Activated effector memory CD4-positive, alpha-beta T cell treated with anti-CD3 and anti-CD28 coated beads, Interleukin-2, amount 50 U/mL, for 16 hours (primary cell): Measurements from ENCODE around the gene HOXA3.

Source experiments
- DNase-seq: peaks from one replicate; pipeline ENCODE4 v3.0.0-alpha.2; 2020

HOXA3 gene

DNA sequence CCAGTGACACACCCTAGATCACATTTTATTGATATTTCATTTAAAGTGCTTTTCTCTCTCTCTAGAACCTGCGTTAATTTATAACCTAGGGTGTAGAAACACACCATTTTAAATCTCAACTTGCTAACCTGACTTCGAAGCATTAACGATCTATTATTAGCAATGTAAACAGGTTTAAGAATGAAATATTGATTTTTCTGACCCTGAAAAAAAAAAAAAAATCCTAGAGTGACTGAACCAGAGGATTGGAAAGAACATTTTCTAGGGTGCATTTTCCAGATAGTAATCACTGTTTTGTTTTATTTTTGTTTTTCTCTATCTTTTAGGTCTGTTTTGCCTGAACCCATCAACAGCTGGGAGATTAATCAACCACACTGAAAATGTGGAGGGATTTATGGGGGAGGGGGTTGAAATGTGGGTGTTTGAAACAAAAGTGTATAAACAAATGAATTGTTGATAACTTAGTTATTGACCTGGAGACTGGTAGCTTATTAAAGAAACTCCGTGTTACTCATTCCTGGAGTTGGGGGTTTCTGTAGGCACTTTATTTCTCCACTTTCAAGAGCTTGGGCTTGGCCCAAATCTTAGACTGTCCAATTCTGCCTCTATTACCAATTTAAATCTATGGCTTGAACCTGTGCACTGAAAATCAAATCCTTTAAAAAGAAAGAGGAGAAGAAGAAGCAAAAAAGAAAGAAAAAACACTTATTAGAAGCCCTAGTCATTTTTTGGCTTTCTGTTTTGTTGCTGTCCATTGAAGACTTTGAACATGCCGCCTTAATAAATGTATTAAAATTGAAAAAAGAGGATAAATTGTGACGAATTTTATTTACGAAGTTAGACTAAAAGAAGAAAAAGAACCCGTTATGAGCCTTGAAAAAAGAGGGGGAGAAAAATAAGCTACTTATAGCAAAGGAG, 52.7 kb downstream of the HOXA3 start:
- DNase-seq = no peak

DNA sequence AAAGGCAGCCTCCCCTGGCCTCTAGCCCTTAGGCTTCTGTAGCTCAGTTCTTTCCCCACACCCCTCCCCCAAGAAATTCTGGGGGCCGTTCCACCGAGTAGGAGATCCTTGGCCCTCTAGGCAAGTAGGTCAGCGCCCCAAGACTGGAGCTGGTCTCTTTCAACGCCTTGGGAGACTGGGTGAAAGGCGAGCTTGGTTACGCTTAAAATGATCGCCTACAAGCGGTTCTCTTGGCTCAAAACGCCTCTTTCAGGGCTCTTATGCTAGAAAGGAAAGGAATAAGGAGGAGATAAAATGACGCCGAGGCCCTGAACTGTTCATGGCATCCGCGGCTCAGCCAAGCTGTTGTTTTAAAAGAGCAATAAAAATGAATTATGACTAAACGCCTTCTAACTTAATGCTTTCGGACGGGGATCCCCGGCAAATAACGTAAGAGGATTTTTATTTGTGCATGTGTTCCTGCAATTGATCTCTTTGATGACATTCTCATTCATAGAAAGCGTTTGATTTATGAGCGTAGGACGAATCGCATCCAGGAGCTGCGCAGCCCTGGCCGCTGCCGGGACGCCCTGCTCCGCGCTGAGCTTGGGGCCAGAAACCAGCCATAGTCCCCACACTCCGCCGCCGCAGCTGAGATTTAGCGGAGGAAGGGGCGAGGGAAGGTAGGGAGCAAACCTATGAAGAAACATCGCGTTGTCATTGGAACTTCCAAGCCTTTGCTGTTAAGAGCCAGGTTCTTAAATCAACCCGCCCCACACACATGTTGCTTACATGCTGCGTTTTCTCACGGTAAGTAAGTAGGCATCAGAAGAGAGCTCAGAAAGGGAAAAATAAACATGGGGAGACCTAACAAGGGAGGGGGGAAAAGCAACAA, 53.6 kb downstream of the HOXA3 start:
- no peak for DNase-seq

DNA sequence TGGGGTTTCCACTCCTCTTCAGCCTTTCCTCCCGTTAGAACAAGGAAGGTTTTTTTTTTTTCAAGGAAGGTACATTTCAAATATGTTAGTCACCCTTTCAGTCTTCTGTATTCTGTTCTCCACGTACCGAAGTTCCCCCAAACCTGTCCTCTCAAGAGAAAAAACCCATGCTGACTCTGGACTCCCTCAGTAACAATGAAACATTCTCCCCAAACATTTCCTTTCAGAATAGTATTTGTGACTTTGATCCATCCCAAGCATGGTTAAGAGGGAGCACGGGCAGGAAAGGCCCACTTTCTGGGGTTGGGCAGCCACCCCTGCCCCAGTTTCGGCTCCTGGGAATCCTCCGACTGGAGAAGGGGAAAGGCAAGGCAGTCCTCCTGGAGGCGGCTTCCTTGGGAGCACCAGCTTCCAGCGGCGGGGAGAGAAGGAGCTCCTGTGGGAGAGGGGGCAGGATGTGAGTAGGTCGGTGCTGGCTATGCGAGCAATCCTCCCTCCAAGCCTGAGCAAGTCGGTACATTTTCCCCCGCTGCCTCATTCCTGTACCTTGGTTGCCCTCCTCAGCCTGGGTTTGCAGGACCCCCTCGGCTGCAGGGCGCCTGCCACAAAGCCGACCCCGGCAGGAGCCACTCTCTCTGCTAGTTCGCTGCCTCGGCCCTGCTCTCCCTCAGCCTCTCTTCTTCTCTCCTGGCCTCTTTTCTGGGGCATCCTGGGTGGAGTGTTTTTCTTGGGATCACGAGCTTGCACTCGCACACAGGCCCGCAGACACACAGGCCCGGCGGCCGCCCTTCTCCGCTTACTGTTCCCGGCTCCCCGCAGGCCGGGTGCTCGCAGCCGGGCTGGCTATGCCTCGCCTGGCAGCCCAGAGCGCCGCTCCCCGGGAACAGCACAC, 54.5 kb downstream of the HOXA3 start:
- DNase-seq = no peak

DNA sequence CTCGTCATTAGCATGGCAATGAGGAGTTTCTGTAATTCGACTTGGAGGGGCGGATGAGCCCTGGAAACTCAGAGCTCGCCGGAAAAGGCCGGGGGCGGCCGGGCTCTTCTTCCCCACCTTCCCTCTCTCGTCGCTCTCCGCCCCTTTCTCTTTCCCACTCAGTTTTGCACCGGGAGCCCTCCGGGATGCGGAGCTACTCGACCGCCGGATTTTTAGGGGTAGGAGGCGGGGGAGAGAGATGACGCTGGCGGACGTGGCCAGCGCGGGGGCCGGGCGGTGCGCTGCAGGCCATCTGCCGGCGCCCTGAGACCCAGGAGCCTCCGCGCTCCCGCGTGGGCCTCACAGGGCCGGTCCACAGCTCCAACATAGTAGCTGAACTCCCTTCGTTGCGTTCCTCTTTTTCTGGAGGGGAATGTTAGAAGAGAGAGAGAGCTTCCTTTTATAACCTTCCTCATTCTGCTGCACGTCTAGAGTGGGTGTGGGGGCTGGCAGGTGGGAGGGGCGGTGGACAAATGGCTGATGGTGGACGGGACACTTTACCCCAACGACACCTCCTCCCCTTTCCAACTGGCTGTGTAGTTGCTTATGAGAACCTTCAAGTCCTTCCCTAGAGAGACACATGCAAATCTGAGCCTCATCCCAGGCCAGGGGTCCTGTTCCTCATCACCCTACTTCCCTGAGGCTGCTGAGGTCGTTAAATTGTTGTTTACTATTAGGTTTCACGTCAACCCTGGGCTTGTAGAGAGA, 55.4 kb downstream of the HOXA3 start:
- no peak for DNase-seq

DNA sequence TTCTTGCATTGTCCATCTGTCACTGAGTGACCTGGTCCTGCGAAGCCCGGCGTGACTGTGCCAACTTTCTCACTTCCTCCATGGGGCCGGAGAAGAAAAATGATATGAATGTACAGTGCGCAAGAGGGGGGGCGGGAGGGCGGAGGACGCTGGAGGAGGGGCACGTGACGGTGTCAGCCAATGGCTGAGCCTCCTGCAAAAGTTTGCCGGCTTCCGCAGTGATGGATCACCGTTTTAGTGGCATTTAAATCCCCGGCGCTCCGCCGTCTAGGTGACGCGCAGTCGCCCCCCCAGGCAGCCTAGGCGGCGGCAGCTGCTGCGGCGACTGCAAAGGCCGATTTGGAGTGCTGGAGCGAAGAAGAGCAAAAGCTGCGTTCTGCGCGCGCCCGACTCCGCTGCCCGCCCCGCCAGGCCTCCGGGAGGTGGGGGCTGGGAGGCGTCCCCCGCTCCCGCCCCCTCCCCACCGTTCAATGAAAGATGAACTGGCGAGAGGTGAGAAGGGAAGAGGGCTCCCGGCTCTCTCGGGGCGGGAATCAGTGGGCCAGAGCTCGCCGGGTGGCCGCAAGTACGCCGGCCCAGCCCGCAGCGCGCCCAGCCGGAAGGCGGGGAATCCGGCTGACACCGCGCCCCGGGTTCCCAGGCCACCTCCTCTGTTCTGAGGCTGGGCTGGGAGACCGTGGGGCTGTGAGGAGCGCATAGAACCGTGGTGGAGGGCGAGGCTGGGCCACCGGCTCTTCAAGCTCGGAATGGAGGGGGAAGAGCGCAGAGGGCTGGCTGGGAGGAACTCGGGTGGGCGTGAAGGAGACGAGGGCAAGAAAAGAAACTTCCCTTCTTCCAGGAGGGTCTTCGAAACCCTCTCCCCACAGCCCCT, 56.3 kb downstream of the HOXA3 start, which contains the start of gene HOXA1:
TSS of gene HOXA1 (minus strand) at position 104 of the 871 bp plus-strand sequence. CDS start at position 16, 88 bp downstream.
- DNase-seq = peak; percentile 90

DNA sequence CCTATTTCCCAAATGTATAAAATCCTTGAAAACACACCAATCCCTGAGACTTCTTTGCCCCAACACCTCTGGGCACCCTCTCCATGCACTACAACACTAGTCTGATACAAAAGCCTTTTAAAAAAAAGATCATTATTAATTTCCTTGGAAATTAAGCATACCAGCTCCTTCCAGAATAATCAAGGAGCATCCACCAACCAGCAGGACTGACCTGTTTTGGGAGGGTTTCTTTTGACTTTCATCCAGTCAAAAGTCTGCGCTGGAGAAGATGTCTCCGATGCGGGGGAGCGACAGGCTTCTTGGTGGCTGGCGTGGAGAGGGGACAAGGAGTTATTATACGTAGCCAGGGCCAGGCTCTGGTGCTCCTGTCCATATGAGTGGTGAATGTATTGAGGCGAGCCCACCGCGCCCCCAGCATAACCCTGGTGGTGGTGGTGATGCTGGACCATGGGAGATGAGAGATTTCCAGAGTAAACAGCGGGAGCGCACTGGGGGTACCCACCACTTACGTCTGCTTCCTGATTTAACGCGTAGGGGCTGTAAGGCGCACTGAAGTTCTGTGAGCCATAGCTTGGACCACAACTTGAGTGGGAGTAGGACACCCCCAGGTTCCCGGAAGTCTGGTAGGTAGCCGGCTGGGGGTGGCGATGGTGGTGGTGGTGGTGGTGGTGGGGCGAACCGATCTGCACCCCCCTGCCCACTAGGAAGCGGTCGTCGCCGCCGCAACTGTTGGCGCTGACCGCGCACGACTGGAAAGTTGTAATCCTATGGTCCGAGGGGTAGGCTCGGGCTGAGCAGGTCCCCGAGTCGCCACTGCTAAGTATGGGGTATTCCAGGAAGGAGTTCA, 57.1 kb downstream of the HOXA3 start:
- DNase-seq = peak; percentile 68

DNA sequence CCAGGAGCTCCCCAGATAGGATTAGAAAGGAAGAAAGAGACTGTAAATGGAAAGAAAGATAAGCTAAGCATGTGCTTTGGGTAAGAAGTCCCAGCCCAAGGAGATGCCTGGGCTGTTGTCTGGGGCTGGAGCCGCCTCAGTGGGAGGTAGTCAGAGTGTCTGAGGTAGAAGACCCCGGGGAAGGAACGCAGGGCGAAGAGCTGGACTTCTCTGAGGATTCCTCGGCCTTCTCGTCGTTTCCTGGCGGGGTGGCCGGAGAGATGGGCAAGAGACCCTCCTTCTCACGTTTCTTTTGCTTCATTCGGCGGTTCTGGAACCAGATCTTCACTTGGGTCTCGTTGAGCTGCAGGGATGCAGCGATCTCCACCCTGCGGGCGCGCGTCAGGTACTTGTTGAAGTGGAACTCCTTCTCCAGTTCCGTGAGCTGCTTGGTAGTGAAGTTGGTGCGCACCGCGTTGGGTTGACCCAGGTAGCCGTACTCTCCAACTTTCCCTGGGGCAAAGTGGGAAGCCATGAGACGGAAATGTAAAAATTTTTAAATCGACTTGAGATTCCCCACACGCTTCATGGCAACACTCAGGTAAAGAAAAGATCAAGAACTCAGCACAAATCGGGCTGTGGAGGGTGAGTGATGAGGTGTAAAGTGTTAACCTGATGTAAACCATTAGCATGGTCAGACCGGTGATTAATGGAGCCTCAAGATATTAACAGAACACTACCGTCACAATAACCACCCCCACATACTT, 57.9 kb downstream of the HOXA3 start:
- no peak for DNase-seq

DNA sequence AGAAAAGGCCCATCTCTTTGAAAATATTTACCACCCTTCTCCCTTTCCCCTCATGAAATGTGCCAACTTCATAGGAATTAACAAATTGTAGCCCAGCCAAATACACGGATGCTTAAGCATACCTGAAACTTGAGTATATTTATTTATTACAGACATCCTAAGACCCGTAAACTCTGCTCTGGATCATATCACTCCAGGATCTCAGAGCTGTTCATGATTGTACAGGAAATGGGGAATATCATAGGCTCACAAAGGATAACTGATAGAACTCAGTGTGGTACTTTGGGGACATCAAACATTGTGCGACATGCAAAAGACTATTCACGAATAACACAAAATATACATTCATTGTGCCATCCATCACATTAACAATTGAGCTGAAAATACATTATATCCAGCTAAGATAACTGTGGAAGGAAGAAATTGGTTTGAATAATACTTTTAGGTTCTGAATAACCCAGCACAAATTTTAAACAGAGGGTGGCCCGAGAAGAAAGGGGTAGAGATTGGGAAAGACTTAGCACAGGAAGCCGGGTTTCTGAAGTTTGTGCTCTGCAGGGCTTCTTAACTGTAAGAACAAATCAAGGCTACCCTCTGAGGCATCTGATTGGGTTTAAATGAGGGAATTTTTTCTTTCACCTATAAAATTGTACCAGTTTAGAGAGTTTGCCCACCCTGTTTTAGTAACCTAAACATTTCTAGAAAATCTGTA, 59.0 kb downstream of the HOXA3 start:
- no peak for DNase-seq

DNA sequence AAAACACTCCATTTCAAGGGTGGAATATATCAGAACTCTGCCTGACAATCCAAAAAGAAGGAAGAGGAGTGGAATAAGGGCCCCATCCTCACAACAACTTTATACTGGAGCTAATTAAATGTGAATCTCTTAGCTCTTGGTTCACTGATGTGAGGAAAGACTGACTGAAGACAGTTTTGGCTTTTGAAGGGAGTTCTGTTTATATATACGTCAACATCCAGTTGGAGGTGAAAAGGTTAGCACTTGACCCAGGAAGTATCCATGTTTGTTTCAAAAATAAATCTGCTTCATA, 59.6 kb downstream of the HOXA3 start:
- DNase-seq = no peak

DNA sequence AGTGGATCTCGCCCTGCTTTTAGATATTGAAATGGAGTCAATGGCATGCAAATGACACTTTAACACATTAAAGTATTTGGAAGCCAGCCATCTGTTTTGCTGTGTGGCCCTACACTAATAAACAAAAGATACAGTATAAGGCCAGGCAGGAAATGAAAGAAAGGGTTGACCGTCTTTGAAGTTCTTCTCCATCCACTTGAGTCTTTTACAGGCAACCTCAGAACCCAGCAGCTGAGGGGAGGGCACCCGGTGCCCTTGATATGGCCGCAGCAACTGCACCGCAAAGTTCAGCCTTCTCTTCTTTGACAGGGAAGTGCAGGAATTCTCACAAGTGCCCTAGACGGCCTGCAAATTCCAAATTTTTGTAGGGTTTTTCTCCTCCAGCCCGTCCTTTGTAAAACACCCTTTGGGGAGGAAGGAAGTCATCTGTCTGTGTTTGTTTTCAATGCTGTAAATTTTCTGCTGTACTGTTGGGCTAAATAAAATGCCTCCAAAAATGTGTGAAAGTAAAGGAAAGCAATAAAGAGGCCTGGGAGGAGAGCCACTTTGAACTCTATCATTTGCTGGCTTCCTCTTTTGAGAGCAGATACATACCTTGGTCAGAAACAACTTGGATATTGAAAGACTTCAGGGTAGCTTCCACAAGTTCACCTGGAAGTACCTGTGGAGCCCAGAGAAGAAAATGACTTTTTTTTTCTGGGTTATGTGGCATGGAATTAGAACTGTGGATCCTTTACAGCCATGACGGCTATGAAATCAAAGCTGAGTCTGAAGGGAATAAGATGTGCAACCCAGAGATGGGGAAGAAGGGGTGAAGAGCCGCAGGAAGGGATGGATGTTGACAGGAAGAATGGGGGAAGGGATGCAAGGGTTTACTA, 60.2 kb downstream of the HOXA3 start:
- no peak for DNase-seq

DNA sequence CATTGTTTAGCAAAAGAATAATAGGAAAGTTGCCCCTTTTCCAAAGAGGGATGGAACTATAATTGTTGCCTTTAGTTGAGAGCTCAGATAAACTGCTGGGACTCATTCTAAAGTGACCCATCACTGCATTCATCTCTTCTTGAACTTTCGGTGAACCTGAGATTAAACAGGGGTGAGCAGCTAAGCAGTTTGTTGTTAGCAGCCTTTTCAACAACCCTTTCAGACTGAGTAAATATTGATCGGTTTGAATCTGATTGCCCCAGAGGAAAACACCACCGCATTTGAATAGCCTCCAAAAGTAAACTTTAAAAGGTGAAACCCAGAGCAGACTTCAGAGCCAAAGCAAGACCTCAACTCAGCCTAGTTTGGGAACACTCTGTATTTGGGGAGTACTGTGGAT, 61.3 kb downstream of the HOXA3 start:
- DNase-seq = no peak

DNA sequence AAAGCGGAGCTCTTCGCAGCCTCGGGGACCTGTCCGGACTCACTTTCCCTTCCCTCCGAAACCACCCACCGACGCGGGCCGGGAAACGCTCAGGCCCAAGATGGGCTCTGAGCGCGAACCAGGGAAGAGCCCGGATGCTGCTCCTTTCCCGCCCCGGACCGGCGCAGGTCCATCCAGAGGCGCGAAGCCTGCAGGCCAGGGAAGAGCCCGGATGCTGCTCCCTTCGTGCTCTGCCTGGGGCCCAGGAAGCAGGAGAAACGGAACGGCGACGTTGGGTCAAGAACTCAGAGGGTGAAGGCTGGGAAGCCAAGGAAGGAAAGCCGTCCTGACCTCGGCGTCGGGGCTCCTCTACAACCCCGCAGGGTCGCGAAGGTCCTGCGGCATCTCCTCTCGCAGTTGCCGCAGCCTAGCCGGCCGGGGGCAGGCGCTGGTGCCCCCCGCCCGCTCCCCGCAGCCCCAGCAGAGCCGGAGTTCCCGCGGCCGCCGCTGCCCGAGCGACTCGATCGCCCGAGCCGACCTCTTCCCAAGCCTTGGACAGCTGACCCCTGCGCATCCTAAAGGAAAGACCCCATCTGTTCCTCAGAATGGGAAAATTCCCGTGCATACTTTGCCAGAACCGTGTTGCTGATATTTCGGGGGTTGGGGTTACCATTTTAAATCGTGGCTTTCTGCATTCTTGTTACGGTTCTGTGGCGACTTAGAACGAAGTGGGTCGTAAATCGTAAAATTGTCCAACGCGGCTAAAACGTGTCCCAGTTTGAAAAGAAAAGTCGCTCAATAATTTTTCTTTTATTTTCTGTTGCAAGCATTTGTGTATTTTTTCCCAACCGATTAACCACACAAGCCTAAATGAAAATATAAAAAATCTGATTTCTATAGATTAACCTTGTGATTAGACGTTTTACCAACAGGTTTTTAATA, 64.1 kb downstream of the HOXA3 start:
- no peak for DNase-seq

DNA sequence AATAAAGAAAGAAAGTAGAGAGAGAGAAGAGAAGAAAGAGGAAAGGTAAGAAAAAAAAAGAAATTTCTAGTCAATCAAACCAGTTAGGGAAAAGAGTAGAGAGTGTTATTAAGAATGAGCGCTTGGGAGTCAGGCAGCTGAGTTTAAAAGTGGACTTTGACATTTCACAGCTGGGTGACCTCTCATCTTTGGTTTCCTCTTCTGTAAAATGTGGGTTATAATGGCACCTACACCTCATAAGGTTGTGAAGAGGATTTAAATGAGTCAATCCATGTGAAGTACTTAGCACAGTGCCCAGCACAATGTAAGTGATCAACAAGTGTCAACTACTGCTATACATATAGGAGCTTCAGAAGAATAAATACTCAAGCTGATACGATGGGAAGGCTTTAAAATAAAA, 68.7 kb downstream of the HOXA3 start:
- DNase-seq = no peak

DNA sequence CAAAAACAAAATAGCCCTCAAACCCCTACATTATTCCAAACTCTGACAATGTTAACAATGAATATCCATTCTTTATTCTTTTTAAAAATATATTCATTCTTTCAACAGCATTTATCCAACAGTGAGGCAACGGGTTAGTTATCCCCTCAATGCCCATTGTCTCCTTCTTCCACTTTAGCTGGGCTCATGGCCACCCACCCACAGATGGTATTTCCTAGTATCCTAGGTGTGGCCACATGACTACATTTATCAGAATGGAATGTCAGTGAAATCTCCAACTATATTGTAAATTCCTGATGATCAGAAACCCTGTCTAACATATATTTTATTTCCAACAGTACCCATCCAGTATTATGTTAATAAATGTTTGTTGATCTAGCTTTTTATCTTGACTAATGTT, 70.2 kb downstream of the HOXA3 start:
- DNase-seq = no peak

DNA sequence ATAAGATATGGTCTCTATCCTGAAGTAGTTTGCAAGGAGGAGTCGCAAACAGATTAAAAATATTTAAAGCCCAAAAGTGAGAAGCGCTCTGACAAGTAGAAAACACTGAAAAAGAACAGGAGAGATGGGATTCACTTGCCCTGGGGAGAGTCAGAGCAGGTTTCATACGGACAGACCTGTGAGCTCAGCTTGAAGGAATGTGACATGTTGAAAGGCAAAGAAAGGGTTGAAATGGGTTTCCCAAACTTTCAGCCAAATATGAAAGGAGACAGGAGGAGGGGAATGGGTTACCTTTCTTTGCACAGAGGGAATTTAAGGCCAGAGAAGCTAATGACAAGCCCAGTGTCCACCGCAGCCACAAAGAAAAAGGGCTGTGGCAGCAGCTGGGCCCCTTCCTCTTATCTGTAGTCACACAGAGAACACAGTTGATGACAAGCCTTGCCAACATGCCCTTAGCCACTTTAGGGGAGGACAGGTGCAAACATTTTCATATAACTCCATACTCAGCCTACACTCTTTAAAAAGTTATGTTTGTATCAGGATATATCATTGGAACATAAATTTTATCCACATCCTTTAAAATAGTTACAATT, 71.4 kb downstream of the HOXA3 start:
- DNase-seq = no peak
